ENCODE measurements around the gene FAM241B. TPM values are rescaled to one million over a fixed set of nuclear protein-coding genes. Genes with fewer than 3 reads are reported as not detected.

Gene FAM241B
- total RNA-seq, 2 experiments from 2014 or later, result 11.1 to 12.3 TPM

GRCh38 chr10:69635428-69636272 is 5.6 kb downstream of the FAM241B start:
- no peaks in the 10 kb centered on the region for H3K27me3 Mint-ChIP-seq (ENCODE audit: low read depth)
- peaks cover 4% of the 10 kb centered on the region for H3K4me1 Mint-ChIP-seq (ENCODE audit: low read depth)
- peaks cover 2% of the 10 kb centered on the region for H3K36me3 Mint-ChIP-seq (ENCODE audit: low read depth)
- no peak for DNase-seq
- H3K9me3 Mint-ChIP-seq, result no peaks in the 10 kb centered on the region
- CTCF ChIA-PET, result interaction anchor here (0.7 to 13.1 kb wide), 7 partner anchors 8 to 400 kb away, joined by 3 to 322 read pairs (median 4); no protein-coding TSS in a partner anchor
- intact Hi-C loops (cut with micrococcal nuclease), result no loop called here
- no peak overlapping the region for H3K27ac Mint-ChIP-seq
- H3K4me3 Mint-ChIP-seq, result no peak overlapping the region

GRCh38 chr10:69636273-69636575 is 6.2 kb downstream of the FAM241B start:
- Mint-ChIP-seq H3K27me3 (ENCODE audit: low read depth) (no peaks in the 10 kb centered on the region), H3K4me1 (ENCODE audit: low read depth) (peaks cover 2% of the 10 kb centered on the region), H3K9me3 (no peaks in the 10 kb centered on the region), H3K27ac (no peak overlapping the region), H3K4me3 (no peak overlapping the region), H3K36me3 (ENCODE audit: low read depth) (peaks cover 2% of the 10 kb centered on the region)
- no peak for DNase-seq
- intact Hi-C loops (cut with micrococcal nuclease), result no loop called here
- CTCF ChIA-PET, result interaction anchor here (0.7 to 13.1 kb wide), 14 partner anchors 8 to 400 kb away, joined by 3 to 322 read pairs (median 5); no protein-coding TSS in a partner anchor

GRCh38 chr10:69636626-69637605 is 6.9 kb downstream of the FAM241B start:
- Mint-ChIP-seq H3K9me3 (no peaks in the 10 kb centered on the region), H3K27me3 (ENCODE audit: low read depth) (no peaks in the 10 kb centered on the region), H3K4me3 (no peak overlapping the region), H3K36me3 (ENCODE audit: low read depth) (peaks cover 2% of the 10 kb centered on the region), H3K4me1 (ENCODE audit: low read depth) (no peaks in the 10 kb centered on the region), H3K27ac (no peak overlapping the region)
- peak; percentile 52 for DNase-seq
- intact Hi-C loops (cut with micrococcal nuclease), result no loop called here
- CTCF ChIA-PET, result interaction anchor here (0.7 to 13.1 kb wide), 20 partner anchors 7 to 401 kb away, joined by 3 to 322 read pairs (median 4); partner anchors contain the start of gene FAM241B

GRCh38 chr10:69638642-69639041 is 8.6 kb downstream of the FAM241B start:
- no peaks in the 10 kb centered on the region for H3K36me3 Mint-ChIP-seq (ENCODE audit: low read depth)
- no peak overlapping the region for H3K27ac Mint-ChIP-seq
- no peak overlapping the region for H3K4me3 Mint-ChIP-seq
- H3K4me1 Mint-ChIP-seq (ENCODE audit: low read depth), result no peaks in the 10 kb centered on the region
- CTCF ChIA-PET, result interaction anchor here (0.6 to 13.1 kb wide), 7 partner anchors 9 to 123 kb away, joined by 3 to 322 read pairs (median 4); no protein-coding TSS in a partner anchor
- intact Hi-C loops (cut with micrococcal nuclease), result loop anchor here (1.0 to 2.0 kb wide), 3 partner anchors 123 to 230 kb away; no protein-coding TSS in a partner anchor
- no peak for DNase-seq
- no peaks in the 10 kb centered on the region for H3K9me3 Mint-ChIP-seq
- H3K27me3 Mint-ChIP-seq (ENCODE audit: low read depth), result no peaks in the 10 kb centered on the region

- H3K9me3 Mint-ChIP-seq, result no peaks in the 10 kb centered on the region
- peak; percentile 80 for DNase-seq
Measured at GRCh38 chr10:69639291-69640195, 9.5 kb downstream of the FAM241B start.

GRCh38 chr10:69640196-69640980 is 10.3 kb downstream of the FAM241B start:
- Mint-ChIP-seq H3K36me3 (ENCODE audit: low read depth) (no peaks in the 10 kb centered on the region), H3K27me3 (ENCODE audit: low read depth) (peaks cover 1% of the 10 kb centered on the region), H3K9me3 (no peaks in the 10 kb centered on the region), H3K4me3 (no peak overlapping the region), H3K4me1 (ENCODE audit: low read depth) (no peaks in the 10 kb centered on the region), H3K27ac (no peak overlapping the region)
- DNase-seq, result no peak
- intact Hi-C loops (cut with micrococcal nuclease), result no loop called here
- CTCF ChIA-PET, result interaction anchor here (0.6 to 13.1 kb wide), 11 partner anchors 9 to 400 kb away, joined by 3 to 322 read pairs (median 3); no protein-coding TSS in a partner anchor

More at GRCh38 chr10:69639291-69640195, 9.5 kb downstream of the FAM241B start:
- intact Hi-C loops (cut with micrococcal nuclease), result loop anchor here (1.0 to 2.0 kb wide), 3 partner anchors 124 to 231 kb away; no protein-coding TSS in a partner anchor
- Mint-ChIP-seq H3K27ac (no peak overlapping the region), H3K36me3 (ENCODE audit: low read depth) (no peaks in the 10 kb centered on the region), H3K4me1 (ENCODE audit: low read depth) (no peaks in the 10 kb centered on the region), H3K27me3 (ENCODE audit: low read depth) (peaks cover 1% of the 10 kb centered on the region), H3K4me3 (no peak overlapping the region)
- CTCF ChIA-PET, result interaction anchor here (0.6 to 13.1 kb wide), 10 partner anchors 8 to 202 kb away, joined by 3 to 322 read pairs (median 3); no protein-coding TSS in a partner anchor

- Mint-ChIP-seq H3K27me3 (ENCODE audit: low read depth) (peaks cover 1% of the 10 kb centered on the region), H3K4me3 (no peak overlapping the region), H3K4me1 (ENCODE audit: low read depth) (no peaks in the 10 kb centered on the region), H3K27ac (no peak overlapping the region), H3K36me3 (ENCODE audit: low read depth) (no peaks in the 10 kb centered on the region), H3K9me3 (no peaks in the 10 kb centered on the region)
- intact Hi-C loops (cut with micrococcal nuclease), result no loop called here
- no peak for DNase-seq
- CTCF ChIA-PET, result interaction anchor here (0.8 to 13.1 kb wide), 9 partner anchors 28 to 273 kb away, joined by 3 to 322 read pairs (median 4); no protein-coding TSS in a partner anchor
Measured at GRCh38 chr10:69641261-69641980, 11.4 kb downstream of the FAM241B start.

GRCh38 chr10:69642747-69643146 is 12.7 kb downstream of the FAM241B start:
- CTCF ChIA-PET, result interaction anchor here (0.9 to 13.1 kb wide), 7 partner anchors 14 to 272 kb away, joined by 3 to 322 read pairs (median 6); no protein-coding TSS in a partner anchor
- Mint-ChIP-seq H3K4me1 (ENCODE audit: low read depth) (no peaks in the 10 kb centered on the region), H3K4me3 (no peak overlapping the region), H3K27ac (no peak overlapping the region), H3K9me3 (no peaks in the 10 kb centered on the region), H3K27me3 (ENCODE audit: low read depth) (peaks cover 1% of the 10 kb centered on the region), H3K36me3 (ENCODE audit: low read depth) (no peaks in the 10 kb centered on the region)
- intact Hi-C loops (cut with micrococcal nuclease), result no loop called here
- DNase-seq, result no peak

- CTCF ChIA-PET, result interaction anchor here (0.6 to 13.1 kb wide), 12 partner anchors 9 to 947 kb away, joined by 3 to 322 read pairs (median 3); no protein-coding TSS in a partner anchor
Measured at GRCh38 chr10:69643779-69644657, 14.0 kb downstream of the FAM241B start.

More at GRCh38 chr10:69643779-69644657, 14.0 kb downstream of the FAM241B start:
- Mint-ChIP-seq H3K27me3 (ENCODE audit: low read depth) (peaks cover 1% of the 10 kb centered on the region), H3K4me3 (no peak overlapping the region), H3K36me3 (ENCODE audit: low read depth) (no peaks in the 10 kb centered on the region), H3K9me3 (no peaks in the 10 kb centered on the region), H3K4me1 (ENCODE audit: low read depth) (no peaks in the 10 kb centered on the region), H3K27ac (no peak overlapping the region)
- intact Hi-C loops (cut with micrococcal nuclease), result loop anchor here (1.0 to 2.0 kb wide), 4 partner anchors 73 to 314 kb away; partner anchors contain the start of gene COL13A1
- no peak for DNase-seq
